Inflammatory macrophage (primary cell): Measurements from ENCODE around the gene RHOB.
"Not testable (repeated sequence)": the region's sequence is repeated elsewhere in the genome, so short reads cannot be mapped to it uniquely, and the experiment has no call there.

Experiments
- DNase-seq, 2 donors: peaks; one replicate each; pipeline ENCODE4 v3.0.0-alpha.2; 2020 to 2022

The RHOB gene

DNA sequence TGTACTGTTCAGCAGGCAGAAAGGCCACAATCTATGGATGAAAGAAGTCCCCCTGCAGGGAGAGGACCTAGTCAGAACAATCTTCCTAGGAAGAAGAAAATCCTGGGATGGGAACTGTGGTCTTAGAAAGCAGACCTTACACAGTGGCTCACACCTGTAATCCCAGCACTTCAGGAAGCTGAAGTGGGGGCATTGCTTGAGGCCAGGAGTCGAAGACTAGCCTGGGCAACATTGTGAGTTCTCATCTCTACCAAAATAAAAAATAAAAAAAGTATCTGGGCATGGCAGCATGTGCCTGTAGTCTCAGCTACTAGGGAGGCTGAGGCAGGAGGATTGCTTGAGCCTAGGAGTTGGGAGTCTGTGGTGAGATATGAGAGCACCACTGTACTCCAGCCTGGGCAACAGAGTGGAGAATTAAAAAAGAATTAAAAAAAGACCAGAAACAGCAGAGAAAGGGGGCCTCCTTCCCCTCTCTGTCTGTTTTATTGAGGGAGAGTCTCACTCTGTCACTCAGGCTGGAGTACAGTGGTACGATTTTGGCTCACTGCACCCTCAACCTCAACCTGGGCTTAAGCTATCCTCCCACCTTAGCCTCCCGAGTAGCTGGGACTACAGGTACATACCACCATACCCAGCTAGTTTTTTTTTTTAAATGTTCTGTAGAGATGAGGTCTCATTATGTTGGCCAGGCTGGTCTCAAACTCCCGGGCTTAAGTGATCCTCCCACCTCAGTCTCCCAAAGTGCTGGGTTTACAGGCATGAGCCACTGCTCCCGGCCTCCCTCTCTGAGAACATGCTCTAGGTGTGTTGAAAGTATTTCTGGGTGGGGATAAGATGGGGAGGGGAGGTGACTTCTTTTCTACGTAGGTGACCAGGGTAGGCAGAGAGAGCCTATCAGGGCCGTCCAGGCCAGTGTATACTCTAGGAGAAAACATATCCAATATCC, 7.4 kb downstream of the RHOB start:
- no peak for DNase-seq

GRCh38 chr2:20455076-20455587, 8.3 kb downstream of the RHOB start:
- DNase-seq: no peak

DNA sequence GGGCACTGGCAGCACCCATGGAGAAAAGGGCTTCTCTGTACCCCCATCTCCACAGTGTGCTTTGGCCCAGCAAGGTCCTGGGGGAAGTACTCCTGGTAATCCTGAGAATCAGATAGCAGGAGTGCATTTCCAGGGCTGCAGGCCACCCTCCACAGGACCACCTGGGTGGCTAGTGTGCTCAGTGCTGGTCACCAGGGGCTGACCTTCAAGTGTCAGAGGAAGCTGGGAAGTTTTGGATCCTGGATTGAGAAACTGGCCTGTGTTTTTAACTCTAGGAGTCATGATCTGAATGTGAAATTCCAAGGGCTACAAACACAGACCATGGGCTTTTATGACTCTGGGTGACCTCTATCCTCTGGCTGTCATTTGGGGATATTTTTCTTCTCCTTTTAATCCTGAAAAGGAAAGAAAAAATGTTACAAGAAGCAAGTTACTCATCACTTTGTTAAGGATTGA, 9.3 kb downstream of the RHOB start:
- DNase-seq: no peak

DNA sequence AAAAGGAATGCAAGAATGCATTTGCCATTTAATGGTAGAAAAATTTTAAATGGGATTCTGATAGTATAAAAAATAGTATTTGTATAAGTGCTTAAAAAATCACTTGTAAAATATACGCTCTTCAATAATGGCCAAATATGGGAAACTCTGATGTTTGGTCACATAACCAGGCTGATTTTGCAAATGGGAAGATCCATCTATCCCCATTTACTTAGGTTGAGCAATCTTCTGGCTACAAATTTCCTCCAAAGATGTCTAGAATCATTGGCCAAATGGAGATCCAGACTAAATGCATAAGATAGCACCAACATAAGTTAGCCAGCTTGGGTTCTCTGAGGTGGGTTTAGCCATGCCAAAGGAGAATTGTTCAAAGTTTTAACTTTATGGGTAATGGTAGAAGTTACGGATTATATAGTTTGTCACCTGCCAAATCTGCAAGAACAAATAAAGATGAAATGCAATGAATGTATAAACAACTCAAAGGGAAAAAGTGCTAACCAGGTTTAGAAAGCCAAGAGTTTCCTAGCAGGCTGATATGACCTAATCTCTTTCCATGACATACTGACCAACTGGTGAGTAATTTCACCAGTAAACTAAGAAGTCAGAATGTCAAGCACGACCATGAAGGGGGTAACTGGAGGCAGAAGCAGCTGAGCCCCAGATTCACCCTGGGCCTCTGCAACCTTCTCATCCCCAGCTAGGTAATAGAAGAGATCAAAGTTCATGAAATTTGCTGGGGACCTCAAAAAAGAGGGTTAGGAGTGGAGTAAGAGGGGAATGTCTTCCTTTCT, 10.0 kb downstream of the RHOB start:
- DNase-seq: no peak

GRCh38 chr2:20457661-20458630, 11.1 kb downstream of the RHOB start:
- no peak for DNase-seq

DNA sequence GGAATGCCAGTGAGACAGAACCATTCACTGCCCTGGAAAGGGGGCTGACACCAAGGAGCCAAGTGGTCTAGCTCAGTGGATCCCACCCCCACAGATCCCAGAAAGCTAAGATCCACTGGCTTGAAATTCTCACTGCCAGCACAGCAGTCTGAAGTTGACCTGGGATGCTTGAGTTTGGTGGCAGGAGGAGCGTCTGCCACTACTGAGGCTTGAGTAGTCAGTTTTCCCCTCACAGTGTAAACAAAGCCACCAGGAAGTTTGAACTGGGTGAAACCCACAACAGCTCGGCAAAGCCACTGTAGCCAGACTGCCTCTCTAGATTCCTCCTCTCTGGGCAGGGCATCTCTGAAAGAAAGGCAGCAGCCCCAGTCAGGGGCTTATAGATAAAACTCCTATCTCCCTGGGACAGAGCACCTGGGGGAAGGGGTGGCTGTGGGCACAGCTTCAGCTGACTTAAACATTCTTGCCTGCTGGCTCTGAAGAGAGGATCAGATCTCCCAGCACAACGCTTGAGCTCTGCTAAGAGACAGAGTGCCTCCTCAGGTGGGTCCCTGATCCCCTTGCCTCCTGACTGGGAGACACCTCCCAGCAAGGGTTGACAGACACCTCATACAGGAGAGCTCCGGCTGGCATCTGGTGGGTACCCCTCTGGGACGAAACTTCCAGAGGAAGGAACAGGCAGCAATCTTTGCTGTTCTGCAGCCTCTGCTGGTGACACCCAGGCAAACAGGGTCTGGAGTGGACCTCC, 12.0 kb downstream of the RHOB start:
- not testable (repeated sequence) for DNase-seq

GRCh38 chr2:20465716-20466394, 19.0 kb downstream of the RHOB start:
- DNase-seq: no peak

- no peak for DNase-seq
These were observed 21.1 kb downstream of the RHOB start for GRCh38 chr2:20467789-20468548.

DNA sequence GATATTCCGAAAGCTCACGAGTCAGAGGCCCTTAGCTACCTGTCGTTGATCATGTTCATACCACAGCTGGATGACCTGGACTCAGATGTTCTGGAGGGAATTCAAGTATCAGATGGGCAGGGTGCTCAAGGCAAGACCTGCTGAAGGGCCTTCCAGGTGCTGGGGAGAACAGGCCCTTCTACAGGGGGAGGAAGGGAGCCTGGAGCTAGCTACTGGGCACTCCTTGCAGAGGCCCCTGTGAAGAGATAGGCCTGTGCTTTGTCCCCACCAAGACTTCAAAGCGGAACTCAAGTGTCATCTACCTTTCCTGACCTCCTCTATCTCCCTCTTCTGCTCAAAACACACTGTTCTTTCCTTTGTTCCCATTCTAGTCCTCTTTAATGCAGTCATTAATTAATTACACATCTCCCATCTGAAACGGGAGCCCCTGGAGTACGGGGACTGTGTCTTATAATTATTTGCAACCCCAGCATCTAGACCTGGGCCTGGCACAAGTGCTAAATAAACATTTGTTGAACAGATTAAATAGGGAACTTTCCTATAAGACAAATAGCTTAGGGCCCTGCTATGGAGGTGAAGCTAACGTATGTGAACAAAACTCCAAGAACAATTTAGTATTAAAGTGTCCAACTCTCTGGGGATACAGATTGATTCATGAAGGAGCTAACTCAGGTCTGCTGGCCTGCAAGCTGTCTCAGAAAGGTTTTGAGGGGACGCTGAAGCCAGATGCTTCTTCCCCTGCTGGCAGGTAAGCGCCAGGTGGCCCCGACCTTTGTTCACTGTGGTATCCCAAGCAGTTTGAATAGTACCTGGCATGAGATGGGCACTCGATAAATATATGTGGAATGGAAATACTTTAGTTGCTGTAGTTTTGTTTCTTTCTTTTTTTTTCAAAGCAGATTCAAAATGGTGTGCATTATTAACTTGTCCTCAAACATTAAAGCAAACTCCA, 22.0 kb downstream of the RHOB start:
- no peak for DNase-seq

GRCh38 chr2:20469595-20469994, 22.7 kb downstream of the RHOB start:
- no peak for DNase-seq

DNA sequence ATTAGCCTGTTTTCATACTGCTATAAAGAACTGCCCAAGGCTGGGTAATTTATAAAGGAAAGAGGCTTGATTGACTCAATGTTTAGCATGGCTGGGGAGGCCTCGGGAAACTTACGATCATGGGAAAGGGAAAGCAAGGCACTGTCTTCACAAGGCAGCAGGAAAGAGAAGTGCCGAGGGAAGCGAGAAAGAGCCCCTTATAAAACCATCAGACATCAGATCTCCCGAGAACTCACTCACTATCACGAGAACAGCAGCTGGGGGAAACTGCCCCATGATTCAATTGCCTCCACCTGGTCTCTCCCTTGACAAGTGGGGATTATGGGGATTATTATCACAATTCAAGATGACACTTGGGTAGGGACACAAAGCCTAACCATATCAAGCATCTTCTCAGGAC, 23.3 kb downstream of the RHOB start:
- DNase-seq: no peak

- DNase-seq: no peak
These were observed 24.3 kb downstream of the RHOB start for GRCh38 chr2:20471148-20471547.

- DNase-seq: no peak
These were observed 25.2 kb downstream of the RHOB start for GRCh38 chr2:20471902-20472559.

DNA sequence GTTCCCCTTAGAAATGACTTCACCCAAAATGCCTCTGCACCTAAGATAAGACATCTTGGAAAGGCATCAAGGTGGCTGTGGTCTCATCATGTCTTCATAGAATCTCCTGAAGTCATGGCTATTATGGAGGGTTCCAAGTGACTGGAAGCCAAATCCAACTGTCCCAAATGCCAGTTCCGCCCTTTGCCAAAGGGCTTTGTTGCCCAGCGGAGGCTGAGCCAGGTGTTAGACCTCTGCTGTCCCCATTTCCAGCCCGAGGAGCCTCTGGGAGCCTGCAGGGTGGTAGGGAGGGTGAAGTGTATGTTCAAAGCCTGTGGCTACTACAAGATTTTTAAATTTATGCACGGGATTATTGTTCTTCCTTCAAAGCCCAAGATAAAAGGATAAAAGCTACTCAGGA, 25.7 kb downstream of the RHOB start:
- DNase-seq: no peak

DNA sequence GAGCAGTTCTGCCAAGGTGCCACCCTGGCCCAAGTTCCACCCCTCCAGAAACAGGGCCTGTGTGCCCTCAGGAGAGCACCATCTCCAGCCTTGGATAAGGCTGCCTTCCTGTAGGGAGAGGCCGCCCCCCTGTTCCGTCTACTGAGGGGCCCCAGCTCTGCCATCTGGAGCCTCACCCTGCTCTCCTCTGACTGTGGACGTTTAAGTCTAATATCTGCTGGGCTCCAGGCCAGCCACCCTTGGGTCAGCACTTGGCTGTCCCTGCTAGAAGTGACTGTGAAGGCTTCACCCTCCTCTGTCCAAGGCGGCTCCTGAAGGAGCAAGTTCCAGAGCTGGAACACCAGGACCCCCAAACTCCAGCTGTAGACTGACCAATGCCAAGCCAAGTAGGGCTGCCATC, 26.3 kb downstream of the RHOB start:
- no peak for DNase-seq

DNA sequence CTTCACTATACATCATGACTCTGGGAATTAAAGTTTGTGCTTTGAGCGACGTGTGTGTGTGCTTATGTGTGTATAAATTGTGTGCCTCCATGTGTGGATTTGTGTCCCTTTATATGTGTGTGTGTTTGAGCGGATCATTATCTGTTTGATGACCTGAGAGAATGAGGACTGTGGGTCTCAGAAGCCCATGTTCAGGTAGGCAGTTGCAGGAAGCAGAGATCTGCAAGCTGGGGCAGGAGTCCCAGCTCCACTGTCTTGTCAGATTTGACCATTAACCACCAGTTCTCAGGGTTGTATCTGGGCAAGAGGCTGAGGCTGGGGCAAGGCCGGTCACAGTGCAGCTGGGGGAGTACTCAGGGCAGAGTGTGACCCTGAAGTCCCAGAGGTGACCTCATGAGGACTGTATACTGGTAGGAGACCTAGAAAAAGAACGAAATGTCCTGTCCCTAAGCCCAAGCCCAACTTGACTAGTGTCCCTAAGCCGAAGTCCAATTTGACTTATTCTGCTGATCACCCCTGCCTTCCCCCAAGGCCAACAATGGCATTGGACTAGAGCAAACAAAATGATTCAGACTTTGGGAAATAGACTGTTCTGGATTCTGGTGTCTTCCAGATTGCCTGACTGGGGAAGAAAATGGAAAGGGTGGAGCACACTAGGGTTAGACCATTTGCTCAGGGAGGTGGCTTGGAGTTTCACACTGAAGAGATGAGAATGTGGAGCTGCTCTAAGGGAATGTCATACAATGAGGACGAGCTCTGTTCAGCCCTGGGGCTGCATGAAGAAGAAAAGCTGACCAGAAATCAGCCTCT, 28.1 kb downstream of the RHOB start:
- no peak for DNase-seq

- no peak for DNase-seq
These were observed 28.7 kb downstream of the RHOB start for GRCh38 chr2:20475567-20475952.
